GM21390 (cell line): Measurements from ENCODE around the gene TSPAN18.

Experiments used
- ATAC-seq: cut with Tn5 transposase; IDR thresholded peaks from one replicate; pipeline ENCODE4 v1.9.1; 2021; ENCODE audit not compliant: unreplicated experiment

The TSPAN18 gene

DNA sequence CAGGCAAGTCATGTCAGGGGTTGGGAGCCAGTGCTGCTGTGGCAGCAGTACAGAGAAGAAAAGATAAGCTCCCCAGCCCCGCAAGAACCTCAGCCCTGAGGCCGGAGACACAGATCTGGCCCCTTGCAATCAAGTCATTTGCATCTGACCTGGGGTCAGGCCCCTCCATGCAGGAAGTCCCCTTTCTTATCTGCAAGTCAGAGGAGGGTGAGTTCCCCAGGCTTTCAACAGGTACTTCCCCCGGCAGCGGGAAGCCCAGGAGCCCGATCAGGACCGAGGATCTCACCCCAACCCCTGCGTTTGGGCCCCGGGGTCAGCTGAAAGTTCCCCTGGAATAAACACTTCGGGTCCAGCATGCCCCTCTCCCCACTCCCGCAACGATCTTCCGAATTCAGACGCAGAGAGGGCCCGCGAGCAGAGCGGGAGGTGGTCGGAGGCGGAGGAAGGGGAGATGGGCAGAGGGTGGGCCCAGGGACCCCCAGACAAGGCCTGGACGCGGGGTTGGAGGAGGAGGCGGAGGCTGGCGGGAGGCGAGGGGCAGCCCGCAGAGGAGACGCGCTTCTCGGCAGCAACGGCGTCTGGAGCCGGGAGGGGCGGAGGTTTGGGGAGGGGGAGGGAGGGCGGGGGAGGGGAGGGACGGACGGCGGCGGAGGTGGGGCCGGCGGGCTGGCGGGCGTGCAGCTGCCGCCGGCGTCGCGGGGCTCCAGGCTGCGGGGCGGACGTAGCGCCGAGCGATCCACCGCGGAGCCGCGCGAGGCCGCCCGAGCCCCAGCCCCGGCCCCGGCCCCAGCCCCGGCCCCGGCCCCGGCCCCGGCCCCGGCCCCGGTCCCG, at the start of gene TSPAN18:
TSS of gene TSPAN18 (plus strand) at position 680 of the 831 bp plus-strand sequence. CDS start 179,455 bp downstream, outside the sequence.
- peak; percentile 91 for ATAC-seq

DNA sequence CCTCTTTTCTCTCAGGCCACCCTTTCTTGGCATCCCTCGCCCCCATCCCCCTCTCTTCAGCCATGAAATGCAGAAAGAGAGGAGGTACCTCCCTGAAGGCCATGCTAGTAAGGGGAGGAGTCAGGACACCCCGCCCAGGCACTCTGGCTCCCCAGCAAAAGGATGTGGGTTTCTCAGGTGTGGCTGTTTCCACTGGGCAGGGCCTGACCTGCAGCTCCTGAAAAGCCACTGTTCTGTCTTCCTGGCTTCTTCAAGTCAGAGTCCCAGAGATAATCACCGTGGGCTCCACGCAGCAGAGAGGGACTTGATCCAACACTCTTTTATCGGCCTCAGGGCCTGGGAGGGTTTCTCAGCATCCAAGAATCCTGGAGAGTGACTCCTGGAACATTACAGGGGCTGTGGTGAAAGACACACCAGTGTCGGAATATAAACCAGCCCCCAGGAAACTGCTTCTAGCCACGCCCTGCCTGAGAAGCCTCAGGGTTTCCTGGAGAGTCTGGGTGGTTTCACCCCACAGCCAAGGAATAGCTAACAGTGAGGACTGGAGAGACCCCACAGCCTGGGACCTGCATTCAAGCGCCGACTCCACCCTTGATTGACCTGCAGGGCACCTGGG, 45.7 kb upstream of the TSPAN18 start:
- no peak for ATAC-seq

DNA sequence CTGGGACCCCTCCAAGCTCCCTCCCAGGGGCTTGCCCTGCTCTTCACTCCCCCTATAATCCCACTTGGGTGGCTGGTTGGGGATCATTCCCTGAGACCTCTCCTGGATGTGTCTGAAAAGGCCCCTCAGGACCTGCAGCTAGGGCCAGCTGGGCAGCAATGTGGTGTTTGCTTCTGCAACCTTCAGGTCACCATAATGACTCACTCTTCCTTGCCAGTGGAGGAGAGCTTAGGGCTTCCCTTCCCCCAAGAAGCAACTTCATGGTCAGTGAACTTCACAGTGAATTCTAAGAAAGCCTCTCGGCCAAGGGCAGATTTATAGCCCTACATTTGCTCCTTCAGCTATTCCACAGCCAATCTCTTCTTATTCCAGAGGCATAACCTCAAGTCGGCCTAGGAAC, 45.1 kb upstream of the TSPAN18 start:
- no peak for ATAC-seq

DNA sequence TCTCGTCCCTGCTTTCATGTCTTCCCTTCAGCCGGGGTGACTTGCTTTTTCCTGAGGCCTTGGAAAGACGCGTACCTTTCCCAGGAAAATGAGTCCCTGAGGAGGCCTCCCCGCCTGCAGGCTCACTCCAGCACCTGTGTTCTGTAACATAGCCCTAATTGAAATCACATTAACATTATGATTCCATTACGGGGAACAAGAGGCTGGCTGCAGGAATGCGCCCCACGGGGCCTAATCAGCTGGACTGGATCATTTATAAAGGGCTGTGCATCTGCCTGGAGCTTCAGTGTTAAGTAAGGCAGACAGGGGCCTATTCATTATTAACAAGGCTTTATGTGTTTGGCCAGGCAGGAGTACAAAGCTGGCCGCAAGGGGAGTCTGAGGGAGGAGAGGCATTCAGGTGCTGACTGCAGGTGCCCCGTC, 41.9 kb upstream of the TSPAN18 start:
- ATAC-seq = no peak

DNA sequence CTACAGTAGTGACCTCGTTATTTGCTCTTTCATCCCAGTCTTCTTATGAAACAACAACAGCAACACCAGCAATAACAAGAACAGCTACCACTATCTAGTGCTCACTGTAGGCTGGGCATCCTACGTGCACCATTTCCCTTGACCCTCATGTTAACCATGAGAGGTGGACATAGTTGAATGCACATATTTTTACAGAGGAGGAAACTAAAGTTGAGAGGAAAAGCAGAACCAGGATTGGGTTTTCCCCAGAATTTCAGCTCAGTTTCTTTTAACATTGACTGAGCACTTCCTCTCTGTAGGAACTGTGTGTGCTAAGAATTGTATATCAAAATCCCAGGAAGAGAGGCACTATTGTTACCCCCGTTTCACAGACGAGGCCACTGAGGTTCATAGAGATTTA, 39.4 kb upstream of the TSPAN18 start:
- no peak for ATAC-seq

DNA sequence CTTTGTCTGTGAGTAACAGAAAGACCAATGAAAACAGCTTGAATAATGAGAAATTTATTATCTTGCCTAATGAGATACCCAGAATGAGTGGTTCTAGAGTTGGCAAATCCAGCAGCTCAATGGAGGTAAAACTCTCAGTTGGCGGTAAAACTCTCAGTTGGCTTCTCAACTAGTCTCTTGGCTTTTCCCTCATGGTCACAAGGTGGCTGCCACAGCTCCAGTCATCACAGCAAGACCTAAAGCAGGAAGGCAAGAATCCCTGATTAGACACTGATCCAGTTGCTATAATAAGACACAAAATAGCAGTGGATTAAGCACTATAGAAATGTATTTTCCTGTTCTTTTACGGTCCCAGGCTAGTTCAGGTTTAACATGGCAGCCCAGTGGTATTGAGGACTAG, 37.5 kb upstream of the TSPAN18 start:
- ATAC-seq = no peak

DNA sequence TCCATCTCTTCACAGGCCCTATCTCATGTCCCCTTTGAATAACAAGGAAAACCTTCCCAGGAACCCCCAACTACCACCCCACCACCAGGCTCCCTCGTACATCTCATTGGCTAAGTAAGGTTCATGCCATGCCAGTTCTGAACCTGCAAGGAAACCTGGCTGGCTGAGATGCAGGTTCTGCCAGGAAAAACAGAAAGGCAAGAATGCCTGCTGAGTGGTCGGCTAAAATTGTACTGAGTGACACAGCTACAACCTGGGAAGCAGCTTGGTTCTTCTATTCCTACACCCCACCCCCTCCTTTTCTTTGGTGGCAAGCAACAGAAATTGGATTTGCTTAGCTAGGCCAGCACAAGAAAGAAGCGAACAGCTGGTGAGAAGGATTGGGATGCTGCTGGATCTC, 36.1 kb upstream of the TSPAN18 start:
- no peak for ATAC-seq

- ATAC-seq = no peak
Measured at GRCh38 chr11:44692460-44692859, 34.3 kb upstream of the TSPAN18 start.

GRCh38 chr11:44693654-44694119, 33.1 kb upstream of the TSPAN18 start:
- ATAC-seq = no peak

GRCh38 chr11:44694443-44694842, 32.3 kb upstream of the TSPAN18 start:
- no peak for ATAC-seq

DNA sequence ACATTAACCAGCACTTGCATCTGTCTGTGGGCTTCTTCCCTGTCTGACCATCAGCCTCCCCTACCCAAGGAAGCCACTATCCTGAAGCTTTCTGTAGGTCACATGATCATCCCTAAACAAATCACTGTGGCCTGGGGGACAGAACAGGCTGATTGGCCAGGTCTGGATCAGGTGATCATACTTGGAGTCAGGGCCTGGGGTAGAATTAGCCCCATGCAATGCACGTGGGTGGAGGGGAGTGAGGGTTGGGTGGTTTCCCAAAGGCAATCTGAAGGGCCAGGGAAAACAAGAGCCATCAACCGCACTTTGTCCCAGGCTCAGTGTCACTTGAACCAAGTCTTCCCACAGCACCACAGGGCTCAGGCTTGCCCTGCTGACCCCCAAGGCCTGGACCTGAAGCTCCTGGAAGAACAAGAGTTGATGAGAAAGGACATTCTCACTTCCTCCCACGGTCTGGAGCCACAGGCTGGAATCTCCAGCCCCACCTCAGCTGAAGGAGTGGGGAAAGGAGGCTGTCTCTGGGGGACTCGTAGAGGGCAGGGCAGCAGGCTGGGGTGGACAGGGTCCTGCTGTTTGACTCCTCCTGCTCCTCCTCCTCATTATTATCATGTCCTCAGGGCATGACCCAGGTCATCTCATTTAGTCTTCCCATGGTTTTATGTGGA, 31.5 kb upstream of the TSPAN18 start:
- ATAC-seq = no peak

GRCh38 chr11:44698252-44698912, 28.4 kb upstream of the TSPAN18 start:
- ATAC-seq = no peak

DNA sequence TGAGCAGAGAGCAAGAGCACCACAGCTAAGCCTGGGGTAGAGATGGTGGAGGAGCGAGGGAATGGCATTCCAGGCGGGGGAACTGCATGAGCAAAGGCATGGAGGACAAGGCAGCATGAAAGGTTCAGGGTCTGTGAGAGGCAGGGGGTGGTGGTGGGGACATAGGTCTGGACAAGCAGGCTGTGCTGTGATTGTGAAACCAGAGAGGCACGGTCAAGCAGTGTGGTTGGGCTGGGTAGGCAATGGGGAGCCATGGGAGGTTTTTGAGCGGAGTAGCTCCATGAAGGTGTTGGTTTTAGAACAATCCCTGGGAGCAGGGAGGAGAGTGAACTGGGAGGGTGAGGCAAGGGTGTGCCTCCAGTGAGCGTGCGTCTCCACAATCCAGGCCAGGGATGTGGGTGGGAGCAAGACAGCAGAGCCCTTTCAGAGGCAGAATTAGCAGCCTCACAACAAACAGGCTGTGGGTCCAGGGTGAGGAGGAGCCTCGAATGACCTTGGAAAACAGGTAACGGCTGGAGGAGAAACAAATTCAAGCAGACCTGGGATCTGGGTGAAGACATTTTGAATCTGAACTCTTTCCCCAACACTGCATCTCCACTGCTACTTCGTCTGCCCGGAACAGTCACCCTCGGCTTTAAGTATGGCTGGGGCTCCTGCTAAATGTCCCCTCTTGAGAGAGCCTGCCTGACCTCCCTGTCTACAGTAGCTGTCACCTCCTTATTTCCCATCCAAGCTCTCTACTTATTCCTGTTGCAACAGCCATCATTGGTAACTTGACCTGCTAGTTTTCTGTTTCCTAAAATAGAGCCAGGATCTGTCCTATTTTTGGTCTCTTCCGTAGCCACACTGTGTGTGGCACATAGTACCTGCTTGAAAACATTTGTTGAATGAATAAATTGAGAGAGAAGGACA, 27.0 kb upstream of the TSPAN18 start:
- no peak for ATAC-seq

DNA sequence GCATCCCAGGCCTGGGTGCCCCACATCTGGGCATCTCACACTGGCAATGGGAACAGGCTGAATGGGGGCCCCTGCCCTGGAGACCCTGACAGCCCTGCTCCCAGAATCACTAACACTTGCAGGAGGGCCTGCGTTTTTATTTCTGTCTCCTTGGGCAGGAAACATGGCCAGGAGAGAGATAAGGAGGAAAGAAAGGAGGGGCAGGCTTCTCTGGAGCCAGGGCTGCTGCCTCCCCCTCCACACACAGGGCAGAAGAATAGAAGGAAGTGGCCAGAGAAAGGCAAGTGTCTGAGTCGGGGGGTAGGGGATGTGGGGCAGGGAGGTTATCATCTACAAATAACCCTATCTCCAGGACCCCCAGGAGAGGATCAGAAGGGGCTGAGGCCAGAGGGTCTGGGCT, 25.5 kb upstream of the TSPAN18 start:
- ATAC-seq = no peak

GRCh38 chr11:44702889-44703288, 23.9 kb upstream of the TSPAN18 start:
- no peak for ATAC-seq

- ATAC-seq = no peak
Measured at GRCh38 chr11:44707094-44707493, 19.7 kb upstream of the TSPAN18 start.

DNA sequence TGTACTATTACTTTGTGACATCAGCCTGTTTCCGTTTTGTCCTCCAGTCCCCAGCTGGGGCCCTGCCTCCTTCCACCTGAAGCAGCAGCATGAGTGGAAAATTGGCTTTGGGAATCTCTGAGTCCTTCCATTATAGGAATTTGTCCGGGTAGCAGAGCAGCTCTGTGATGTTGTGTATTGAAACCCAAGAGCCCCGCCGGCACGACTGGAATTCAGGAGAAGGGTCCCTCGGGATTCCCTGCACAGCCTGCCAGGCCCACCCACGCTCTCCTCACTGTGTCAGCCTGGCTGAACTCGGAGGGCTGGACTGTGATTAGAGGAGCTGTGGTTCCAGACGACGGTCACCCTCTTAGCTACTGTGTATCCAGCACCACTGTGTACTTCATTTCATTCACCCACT, 18.8 kb upstream of the TSPAN18 start:
- no peak for ATAC-seq

- ATAC-seq = no peak
Measured at GRCh38 chr11:44708523-44709280, 18.1 kb upstream of the TSPAN18 start.

- ATAC-seq = no peak
Measured at GRCh38 chr11:44709281-44709562, 17.5 kb upstream of the TSPAN18 start.

DNA sequence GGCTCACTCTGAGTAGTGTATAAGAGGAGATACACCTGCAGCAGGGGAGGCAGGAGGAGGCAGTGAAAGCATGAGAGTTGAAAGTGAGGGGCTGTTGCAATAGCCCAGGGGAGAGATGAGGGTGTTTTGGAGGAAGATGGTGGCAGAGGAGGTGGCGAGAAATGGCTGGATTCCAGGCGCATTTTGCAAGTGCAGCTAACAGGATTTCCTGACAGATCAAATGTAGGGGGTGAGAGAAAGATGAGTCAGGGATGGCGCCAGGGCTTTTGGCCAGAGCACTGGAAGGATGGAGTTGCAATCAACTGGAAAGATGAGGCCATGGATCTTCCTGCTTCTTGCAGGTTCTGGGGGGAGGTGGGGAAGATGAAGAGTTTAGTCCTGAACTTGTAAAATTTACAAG, 16.8 kb upstream of the TSPAN18 start:
- no peak for ATAC-seq
